ENCODE data around the gene ADAMTS2. TPM values are rescaled to one million over a fixed set of nuclear protein-coding genes. Genes with fewer than 3 reads are reported as not detected.

Gene ADAMTS2
- total and polyA plus RNA-seq, 2 of the 8 experiments (the other 6 are each of a cell fraction or from before 2014, with no cell fraction given) = 6.6 to 7.3 TPM

DNA sequence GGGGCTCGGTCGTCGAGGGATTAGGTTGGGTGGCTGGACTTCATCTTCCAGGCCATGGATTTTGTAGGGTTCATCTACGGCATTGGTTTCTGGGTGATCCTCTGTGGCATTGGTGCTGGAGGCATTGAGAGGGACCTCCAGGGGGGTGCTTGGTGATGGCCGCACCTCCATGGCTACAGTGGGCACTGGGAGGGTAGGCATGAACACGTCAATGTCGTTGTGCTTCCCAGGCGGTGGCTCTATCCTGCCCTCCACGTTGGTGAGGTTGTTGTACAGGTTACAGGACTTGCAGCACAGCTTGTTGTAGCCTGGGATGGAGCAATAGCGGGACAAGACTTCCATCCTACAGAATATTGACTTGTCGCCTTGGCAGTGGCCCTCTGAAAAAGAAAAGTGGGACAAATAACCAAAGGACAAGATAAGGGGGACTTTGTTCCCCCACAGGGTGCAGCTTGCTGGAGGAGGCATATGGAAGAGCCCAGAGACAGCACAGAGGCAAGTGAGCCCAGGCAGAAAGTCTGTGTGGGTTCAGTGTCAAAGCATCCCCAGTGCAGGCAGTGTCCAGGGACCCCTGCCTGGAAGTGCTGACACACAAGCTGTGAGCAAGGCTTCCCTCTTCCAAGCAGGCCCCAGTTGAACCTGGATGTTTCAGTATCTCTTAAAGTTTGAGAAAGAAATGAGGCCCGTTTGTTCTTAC, 231.2 kb downstream of the ADAMTS2 start (continued):
- no peak for TF ChIP-seq NANOG (IDR thresholded peaks at IDR 0.05; ENCODE audit: insufficient read depth, low read depth, low read length, poor library complexity, severe bottlenecking)
- TF ChIP-seq, protein P1, sequence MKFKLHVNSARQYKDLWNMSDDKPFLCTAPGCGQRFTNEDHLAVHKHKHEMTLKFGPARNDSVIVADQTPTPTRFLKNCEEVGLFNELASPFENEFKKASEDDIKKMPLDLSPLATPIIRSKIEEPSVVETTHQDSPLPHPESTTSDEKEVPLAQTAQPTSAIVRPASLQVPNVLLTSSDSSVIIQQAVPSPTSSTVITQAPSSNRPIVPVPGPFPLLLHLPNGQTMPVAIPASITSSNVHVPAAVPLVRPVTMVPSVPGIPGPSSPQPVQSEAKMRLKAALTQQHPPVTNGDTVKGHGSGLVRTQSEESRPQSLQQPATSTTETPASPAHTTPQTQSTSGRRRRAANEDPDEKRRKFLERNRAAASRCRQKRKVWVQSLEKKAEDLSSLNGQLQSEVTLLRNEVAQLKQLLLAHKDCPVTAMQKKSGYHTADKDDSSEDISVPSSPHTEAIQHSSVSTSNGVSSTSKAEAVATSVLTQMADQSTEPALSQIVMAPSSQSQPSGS (IDR thresholded peaks at IDR 0.05; ENCODE audit: low read length) = no peak
